H4 (cell line): ENCODE measurements around the gene MMEL1. TPM values are rescaled to one million over a fixed set of nuclear protein-coding genes. Genes with fewer than 3 reads are reported as not detected.
A peak's percentile ranks its signal among the peaks of the same experiment; 100 is the strongest.
"Not testable (repeated sequence)": the region's sequence is repeated elsewhere in the genome, so short reads cannot be mapped to it uniquely, and the experiment has no call there.

Experiments
- DNase-seq: peaks from one replicate; pipeline ENCODE4 v3.0.0-alpha.2; 2015; ENCODE audit warnings: low spot score
- total RNA-seq: library from RNA; depleted of rRNA; stranded (reverse); fragments of >200 nt; shearing (Covaris generic); gene quantifications from 2 replicates; pipeline ENCODE4 v1.2.3, GENCODE V29; 2014

MMEL1 gene
- total RNA-seq, 1 experiment from 2014 or later, result not detected

- no peak for DNase-seq
Measured at GRCh38 chr1:2591581-2592261, 41.1 kb downstream of the MMEL1 start.

- no peak for DNase-seq
Measured at GRCh38 chr1:2591233-2591580, 41.6 kb downstream of the MMEL1 start.

GRCh38 chr1:2590233-2591141 is 42.3 kb downstream of the MMEL1 start:
- no peak for DNase-seq

GRCh38 chr1:2589431-2590232 is 43.2 kb downstream of the MMEL1 start:
- DNase-seq, result no peak

- DNase-seq, result no peak
Measured at GRCh38 chr1:2588661-2589430, 44.0 kb downstream of the MMEL1 start.

- no peak for DNase-seq
Measured at GRCh38 chr1:2587860-2588571, 44.8 kb downstream of the MMEL1 start.

- DNase-seq, result no peak
Measured at GRCh38 chr1:2587071-2587859, 45.6 kb downstream of the MMEL1 start.

GRCh38 chr1:2586154-2587070 is 46.4 kb downstream of the MMEL1 start, which contains the start of gene PRXL2B:
PRXL2B (plus strand) TSS chr1:2586777; CDS start chr1:2586886, 109 bp downstream.
- DNase-seq, result peak; percentile 98

- DNase-seq, result peak; percentile 56
Measured at GRCh38 chr1:2585318-2586092, 47.3 kb downstream of the MMEL1 start.

- no peak for DNase-seq
Measured at GRCh38 chr1:2584686-2585317, 48.0 kb downstream of the MMEL1 start.

- no peak for DNase-seq
Measured at GRCh38 chr1:2583871-2584351, 48.9 kb downstream of the MMEL1 start.

- no peak for DNase-seq
Measured at GRCh38 chr1:2583331-2583791, 49.5 kb downstream of the MMEL1 start.

GRCh38 chr1:2582391-2582790 is 50.4 kb downstream of the MMEL1 start:
- no peak for DNase-seq

GRCh38 chr1:2580691-2581090 is 52.1 kb downstream of the MMEL1 start:
- no peak for DNase-seq

- DNase-seq, result no peak
Measured at GRCh38 chr1:2578758-2579118, 54.1 kb downstream of the MMEL1 start.

- DNase-seq, result not testable (repeated sequence)
Measured at GRCh38 chr1:2577565-2578075, 55.2 kb downstream of the MMEL1 start.
